Stimulated activated CD4-positive, alpha-beta T cell treated with anti-CD3 and anti-CD28 coated beads, Interleukin-4, amount 100 ng/mL, for 24 hours (primary cell): ENCODE measurements around the gene SPRR2D.
"Not testable (repeated sequence)": the region's sequence is repeated elsewhere in the genome, so short reads cannot be mapped to it uniquely, and the experiment has no call there.

ENCODE experiments used
- DNase-seq: peaks from one replicate; pipeline ENCODE4 v3.0.0-alpha.2; 2020

Gene SPRR2D

DNA sequence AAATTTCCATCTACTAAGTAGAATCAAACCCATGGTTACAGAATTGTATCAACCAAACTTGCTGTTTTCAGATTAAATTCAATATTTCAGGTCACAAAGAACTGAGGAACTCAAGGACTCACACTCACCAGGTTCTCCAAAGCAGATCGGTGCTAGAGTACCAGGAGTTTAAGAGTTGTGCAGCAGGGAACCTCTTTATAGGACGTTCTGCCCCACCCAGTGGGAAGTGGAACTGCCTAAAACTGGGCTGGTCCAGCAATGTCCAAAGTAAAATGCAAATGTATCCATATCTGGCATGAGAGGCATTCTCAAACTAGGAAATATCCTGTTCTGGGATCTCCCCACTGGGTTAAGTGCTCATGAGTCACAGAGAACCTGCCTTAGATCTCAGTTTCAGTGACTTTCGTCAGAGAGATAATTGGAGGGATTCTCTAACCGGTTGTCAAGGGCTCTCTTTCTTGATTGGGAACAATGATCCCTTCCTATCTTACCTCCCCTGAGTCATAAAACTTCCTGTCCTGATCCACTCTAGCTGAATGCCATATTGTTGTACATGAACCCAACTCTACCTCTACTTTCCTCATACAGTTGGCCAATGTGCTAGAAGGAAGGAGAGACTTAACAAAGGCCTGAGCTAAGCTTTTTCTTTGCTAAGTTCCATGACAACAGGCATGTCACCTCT, at the start of gene SPRR2D:
SPRR2D (minus strand) TSS at position 171 of the 682 bp plus-strand sequence. CDS start 774 bp downstream, outside the sequence.
- no peak for DNase-seq

DNA sequence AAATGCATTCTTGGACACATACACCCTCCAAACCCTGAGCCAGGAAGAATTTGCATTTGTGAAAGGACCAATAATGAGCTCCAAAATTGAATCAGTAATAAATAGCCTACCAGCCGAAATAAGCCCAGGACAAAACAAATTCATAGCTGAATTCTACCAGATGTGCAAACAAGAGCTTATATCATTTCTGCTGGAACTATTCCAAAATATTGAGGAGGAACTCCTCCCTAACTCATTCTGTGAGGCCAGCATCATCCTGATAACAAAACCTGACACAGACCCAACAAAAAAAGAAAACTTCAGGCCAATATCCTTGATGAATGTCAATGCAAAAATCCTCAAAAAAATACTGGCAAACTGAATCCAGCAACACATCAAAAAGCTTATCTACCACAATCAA, 46.7 kb upstream of the SPRR2D start:
- DNase-seq = no peak

DNA sequence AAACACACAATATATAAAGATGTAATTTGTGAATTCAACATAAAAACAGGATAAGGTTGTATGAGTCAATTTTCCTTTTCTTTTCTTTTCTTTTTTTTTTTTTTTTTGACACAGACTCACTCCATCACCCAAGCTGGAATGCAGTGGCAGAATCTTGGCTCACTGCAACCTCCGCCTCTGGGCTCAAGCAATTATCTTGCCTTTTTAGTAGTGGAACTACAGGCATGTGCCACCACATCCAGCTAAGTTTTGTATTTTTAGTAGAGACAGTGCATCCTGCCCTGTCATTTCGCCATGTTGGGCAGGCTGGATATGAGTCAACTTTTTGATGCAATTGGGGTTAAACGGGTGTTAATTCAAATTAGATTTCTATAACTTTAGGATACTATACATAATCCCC, 40.8 kb upstream of the SPRR2D start:
- DNase-seq = no peak

DNA sequence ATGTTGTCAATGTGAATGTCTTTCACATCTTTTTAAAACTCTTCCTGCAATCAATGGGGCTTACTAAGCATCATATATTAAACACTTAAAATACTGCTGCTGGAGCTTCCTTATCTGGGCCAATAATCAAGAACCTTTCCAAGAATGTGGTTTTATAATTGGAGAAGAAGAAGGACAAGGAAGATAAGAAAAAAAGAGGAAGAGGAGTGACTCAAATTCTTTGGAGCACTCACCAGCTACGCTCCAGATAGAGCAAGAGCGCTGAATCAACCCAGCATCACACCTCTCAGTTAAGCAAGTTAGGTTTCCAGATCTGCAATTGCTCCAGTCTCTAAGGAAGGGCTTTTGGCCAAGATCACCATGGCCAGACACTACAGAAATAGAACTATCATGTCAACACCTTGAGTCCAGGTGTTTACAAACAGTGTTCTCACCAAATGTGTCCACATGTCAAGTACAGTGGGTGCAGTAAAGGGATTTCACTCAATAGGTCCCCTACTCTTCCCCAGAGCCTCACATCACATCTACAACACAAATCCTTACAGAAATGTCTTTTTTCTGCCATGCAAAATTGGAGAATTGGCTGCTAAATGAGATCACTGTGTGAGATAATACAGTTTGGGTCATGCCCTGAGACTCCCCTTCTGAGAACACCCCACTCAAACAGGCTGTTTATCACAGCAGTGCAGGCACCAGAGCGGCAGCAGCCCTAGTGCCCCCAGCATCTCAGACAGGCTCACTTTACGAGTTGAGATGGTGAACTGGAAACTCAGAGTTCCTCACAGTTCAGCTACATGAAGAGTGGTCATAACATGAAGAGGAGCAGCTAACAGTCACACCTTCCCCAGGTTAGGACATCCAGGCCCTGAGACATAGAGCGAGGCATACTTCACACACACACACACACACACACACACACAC, 32.1 kb upstream of the SPRR2D start:
- no peak for DNase-seq

DNA sequence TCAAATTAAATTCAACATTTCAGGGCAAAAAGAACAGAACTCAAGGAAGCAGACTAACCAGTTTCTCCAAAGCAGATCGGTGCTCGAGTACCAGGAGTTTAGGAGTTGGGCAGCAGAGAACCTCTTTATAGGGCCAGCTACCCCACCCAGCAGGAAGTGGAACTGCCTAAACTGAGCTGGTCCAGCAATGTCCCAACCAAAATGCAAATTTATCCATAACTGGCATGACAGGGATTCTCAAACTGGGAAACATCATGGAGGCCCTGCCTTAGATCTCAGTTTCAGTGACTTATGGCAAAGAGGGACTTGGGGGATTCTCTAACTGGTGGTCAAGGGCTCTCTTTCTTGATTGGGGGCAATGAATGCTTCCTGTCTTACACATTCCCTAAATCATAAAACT, 30.6 kb upstream of the SPRR2D start, which contains the start of gene SPRR2B:
SPRR2B (minus strand) TSS at position 101 of the 400 bp plus-strand sequence. CDS start 772 bp downstream, outside the sequence.
- no peak for DNase-seq

DNA sequence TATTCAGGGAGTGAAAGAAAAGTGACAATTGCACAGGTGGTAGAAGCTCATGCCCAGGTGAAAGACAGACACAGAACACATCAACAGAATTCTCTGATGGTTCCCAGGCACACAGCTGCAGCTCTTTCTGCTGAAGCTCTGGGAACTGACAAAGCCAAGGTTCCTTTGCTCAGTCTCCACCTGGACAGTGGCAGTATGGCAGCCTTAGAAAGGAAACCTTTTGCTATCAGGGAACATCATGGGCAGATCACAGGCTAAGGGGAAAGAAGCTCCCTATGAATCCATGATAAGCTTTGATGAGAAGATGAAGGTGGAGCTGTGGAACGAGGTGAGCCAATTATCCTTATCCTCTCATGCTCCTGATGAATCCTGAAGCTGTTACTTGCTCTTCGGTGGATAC, 29.3 kb upstream of the SPRR2D start:
- DNase-seq = no peak

DNA sequence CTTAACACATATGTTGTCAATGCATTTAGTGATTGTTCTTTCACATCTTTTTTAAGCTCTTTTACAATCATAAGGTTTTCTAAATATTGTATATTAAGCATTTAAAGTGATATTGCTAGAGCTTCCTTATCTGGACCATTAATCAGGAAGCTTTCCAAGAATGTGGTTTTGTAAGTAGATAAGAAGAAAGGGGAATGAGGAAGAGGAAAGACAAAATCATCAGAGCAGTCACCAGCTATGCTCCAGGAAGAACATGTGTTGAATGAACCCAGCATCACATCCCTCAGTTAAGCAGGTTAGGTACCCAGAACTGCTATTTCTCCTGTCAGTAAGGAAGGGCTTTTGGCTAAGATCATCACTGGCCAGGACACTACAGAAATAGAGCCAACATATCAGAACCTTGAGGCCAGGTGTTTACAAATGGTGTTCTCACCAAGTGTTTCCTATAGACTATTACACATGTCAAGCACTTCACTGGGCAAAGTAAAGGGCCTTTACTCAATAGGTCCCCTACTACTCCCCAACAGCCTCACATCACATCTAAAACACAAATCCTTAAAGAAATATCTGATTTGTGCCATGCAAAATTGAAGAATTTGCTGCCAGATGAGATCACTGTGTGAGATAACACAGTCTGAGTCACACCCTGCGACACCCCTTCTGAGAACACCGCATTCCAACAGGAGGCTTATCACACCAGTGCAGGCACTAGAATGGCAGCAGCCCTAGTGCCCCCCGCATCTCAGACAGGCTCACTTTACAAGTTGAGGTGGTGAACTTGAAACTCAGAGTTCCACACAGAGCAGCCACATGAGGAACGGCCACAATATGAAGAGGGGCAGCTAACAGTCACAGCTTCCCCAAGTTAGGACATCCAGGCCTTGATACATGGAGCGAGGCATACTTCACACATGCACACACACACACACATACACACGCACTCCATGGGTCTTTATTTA, 18.2 kb upstream of the SPRR2D start:
- no peak for DNase-seq

DNA sequence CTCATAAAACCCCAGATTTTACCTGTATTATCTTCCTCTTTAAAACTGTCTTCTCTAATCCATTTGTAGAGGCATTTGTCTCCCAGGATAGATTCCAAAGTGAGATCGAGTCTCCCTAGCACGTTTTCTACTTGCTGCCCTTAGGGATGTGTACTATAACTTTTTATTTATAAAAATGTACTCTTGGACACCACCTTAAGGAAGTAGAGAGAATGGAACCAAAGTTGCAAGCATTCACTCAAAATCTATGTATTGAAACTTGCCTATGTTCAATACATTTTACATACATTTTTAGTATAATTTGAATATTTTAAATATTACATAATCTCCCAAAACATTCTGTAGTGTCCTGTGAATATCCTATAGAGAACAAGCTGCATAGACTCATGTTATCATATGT, 17.2 kb upstream of the SPRR2D start:
- no peak for DNase-seq

DNA sequence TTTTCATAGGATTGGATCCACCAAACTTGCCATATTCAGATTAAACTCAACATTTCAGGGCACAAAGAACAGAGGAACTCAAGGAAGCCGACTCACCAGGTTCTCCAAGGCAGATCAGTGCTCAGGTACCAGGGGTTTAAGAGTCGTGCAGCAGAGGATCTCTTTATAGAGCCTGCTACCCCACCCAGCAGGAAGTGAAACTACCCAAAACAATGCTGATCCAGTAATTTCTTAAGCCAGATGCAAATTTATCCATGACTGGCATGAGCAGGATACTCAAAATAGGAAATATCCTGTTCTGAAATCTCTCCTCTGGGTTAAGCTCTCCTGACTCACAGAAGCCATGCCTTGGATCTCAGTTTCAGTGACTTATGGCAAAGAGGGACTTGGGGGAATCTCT, 16.5 kb upstream of the SPRR2D start, which contains the start of gene SPRR2A:
SPRR2A (minus strand) TSS at position 138 of the 400 bp plus-strand sequence. CDS start 777 bp downstream, outside the sequence.
- DNase-seq = no peak

DNA sequence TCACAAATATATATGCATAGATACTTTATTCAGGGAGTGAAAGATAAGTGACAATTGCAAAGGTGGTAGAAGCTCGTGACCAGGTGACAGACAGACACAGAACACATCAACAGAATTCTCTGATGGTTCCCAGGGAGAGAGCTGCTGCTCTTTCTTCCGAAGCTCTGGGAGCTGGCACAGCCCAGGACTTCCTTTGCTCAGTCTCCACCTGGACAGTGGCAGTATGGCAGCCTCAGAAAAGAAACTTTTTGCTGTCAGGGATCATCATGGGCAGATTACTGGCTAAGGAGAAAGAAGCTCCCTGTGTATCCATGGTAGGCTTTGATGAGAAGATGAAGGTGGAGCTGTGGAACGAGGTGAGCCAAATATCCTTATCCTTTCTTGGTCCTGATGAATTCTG, 15.2 kb upstream of the SPRR2D start:
- DNase-seq = not testable (repeated sequence)

DNA sequence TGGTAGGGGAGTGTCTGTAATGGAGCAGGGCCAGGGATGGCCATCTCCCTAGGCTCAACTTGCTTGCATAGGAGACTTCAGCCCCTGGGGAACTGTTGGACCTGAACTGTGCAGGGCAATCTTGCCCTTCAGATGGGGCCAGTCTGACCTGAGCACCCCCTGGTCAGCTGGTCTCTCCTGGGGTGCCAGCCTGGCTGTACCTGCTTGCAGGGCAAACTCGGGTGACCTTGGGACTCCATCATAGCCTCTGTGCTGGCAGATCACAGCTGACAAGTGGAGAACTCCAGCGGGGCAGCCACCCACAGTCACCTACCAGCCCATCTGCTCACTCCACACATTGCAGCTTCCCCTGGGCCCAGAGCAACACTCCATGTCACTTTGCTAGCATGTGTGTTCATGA, 8.3 kb upstream of the SPRR2D start:
- no peak for DNase-seq

DNA sequence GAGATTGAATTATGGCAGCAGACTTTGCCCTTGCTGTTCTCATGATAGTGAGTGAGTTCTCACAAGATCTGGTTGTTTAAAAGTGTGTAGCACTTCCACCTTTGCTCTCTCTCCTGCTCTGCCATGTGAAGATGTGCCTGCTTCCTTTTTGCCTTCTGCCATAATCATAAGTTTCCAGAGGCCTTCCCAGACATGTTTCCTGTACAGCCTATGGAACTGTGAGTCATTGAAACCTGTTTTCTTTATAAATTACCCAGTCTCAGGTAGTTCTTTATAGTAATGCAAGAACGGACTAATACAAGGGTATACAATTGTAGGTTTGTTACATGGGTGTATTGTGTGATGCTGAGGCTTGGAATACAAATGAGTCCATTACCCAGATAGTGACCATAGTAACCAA, 5.7 kb downstream of the SPRR2D start:
- no peak for DNase-seq

DNA sequence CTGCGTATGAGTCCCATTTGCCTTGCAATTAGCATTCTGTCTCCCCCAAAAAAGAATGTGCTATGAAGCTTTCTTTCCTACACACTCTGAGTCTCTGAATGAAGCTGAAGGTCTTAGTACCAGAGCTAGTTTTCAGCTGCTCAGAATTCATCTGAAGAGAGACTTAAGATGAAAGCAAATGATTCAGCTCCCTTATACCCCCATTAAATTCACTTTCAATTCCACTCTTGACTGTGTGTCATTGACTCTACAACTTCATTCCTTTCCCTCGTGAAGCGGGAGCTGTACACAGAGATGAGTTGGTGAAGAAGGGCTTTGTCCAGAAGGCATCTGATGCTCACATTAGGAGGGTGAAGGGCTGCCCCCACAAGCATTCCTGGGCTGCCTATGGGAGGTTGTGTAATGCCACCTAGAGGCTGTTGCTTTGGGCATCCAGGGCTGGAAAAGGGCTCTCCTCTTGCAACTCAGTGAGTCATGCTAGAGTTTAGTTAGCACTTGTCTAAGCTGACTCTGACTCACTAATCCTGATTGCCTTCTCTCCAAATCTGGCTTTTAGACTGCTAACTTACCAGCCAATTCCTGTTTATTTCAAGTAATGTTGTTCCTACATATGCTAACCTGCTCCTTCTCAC, 8.1 kb downstream of the SPRR2D start:
- no peak for DNase-seq

DNA sequence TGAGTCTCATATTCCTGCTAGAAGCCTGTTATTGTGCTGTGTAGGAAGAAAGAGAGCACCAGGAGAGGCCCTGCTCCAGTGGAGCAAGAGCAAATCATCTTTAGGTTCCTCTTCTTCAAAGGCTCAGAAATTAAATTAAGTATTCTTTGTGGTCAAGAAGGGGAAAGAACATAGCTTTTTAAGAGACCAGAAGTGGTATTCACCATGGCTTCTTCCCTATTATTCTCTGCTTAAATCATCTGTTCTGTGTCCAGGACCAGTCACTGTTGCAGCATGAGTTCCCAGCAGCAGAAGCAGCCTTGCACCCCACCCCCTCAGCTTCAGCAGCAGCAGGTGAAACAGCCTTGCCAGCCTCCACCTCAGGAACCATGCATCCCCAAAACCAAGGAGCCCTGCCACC, 8.8 kb downstream of the SPRR2D start:
- no peak for DNase-seq

DNA sequence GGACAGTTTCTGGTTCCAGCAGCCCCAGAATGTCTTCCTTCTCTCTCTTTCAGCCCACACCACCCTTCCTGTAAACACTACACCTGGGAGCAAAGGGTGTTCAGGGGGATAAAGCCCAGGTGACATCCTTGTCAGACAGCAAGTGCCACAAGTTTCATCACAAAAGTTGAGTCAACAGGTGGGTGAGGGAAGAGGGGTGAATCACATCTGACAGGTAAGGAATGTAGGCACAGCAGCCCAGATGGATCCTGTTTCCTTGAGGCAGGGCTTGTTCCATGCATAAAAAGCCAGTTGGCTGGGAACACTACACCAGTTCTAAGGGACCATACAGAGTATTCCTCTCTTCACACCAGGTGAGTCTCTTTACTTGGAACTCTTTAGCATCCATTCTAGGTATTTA, 10.0 kb downstream of the SPRR2D start, which contains the start of gene SPRR1B:
SPRR1B (plus strand) TSS at position 309 of the 400 bp plus-strand sequence. CDS start 1,143 bp downstream, outside the sequence.
- no peak for DNase-seq

DNA sequence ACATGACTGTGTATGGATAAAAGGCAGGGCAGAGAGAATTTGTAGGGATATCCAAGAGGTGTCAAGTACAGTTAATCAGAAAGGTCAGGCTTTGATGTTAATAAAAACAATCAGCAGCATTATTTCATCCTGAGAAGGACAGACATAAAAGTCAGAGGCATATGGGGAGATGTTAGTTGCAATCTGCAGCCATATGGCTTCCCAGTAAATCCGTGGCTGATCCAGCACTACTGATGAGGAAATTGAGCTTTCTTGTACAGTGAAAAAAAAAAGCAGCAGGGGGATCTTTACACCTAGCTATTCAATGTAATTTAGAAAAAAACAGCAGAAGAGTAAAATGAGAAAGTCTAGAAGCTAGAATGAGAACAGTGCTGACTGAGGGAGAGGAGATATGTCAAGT, 12.2 kb downstream of the SPRR2D start:
- no peak for DNase-seq

DNA sequence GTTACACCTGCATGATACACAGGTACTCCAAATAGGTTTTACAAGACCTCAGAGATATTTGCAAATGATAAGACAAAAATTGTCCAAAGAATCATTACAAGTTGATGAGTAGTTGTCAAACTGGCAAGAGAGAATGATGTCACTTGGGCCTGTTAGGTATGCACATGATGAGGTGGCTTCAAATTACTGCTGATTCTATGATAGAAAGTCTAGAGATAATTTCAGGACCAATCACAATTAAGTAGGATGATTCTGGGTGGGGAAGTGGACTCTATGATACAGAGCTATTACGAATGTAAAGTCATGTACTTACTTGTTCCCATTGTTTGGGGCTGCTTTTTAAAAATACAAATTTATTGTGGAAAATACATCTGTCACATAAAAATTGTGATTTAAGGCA, 15.1 kb downstream of the SPRR2D start:
- DNase-seq = no peak

DNA sequence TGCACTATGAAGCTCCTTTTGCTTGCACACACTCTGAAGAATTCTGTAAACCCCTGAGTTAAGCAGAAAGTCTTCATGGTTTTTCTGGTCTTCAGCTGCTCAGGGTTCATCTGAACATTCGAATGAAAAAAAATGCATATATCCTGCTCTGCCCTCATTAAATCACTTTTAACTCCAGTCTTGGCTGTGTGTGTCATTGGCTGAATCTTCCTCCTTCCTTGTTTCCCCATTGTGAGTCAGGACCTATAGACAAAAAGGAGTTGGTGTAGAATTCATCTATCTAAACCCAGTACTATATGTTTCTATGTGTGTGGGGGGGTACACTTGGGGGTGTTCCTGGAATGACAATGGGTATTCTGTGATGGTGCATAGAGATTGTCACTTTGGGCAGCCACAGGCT, 16.5 kb downstream of the SPRR2D start:
- DNase-seq = no peak

DNA sequence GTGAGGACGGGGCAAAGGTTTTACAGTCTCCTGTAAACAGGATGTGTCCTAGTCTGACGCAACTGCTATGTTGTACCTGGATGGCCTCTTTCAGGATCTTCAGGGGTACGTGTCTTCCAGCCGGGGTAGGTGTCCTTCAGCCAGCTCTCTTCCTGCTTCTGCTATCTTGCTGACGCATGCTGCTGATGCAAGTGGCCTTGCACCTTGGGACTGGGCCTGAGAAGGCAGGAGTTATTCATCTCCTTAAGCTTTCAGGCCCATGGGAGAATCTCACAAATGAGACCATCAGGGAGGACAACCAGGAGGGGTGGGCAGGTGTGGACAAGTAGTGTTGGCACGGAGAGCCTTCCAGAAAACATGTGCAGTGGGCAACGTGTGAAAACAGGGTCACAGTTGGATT, 17.8 kb downstream of the SPRR2D start:
- no peak for DNase-seq

DNA sequence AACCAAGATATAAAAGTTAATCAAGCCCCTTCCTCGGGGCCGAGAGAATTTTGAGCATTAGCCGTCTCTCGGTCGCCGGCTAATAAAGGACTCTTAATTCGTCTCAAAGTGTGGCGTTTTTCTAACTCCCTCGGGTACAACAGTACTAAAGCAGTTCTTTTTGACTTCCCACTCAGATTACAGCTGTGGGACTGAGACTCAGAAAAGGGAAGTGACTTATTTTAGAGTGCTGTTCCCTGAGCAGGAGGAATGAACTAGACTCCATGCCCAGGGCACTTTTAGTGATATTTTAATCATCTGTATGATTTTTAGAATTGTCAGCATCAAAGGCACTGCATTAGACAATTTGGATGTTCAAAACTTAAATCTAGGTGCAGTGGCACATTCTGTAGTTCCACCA, 18.6 kb downstream of the SPRR2D start:
- DNase-seq = not testable (repeated sequence)

DNA sequence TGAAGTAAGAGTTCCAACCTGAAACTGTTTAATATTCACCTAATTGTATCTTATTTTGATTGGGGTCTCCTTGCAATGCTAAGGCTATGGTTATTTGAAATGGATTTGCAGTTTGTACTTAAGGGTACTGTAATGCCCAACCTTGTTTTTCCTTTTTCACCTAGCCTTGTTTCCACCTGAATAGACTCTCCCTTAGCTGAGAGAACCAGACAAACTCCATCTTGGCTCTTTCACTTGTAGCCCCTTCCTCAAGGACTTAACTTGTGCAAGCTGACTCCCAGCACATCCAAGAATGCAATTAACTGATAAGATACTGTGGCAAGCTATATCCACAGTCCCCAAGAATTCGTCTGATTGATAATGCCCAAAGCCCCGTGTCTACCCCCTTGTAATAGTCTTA, 19.1 kb downstream of the SPRR2D start:
- DNase-seq = not testable (repeated sequence)

DNA sequence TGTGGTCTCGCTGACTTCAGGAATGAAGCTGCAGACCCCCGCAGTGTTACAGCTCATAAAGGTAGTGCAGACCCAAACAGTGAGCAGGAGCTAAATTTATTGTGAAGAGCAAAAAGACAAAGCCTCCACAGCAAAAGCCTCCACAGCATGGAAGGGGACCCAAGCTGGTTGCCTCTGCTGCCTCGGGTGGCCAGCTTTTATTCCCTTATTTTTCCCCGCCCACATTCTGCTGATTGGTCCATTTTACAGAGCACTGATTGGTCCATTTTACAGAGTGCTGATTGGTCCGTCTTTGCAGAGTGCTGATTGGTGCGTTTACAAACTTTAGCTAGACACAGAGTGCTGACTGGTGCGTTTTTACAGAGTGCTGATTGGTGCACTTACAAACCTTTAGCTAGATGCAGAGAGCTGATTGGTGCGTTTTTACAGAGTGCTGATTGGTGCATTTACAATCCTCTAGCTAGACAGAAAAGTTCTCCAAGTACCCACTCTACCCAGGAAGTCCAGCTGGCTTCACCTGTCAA, 29.6 kb downstream of the SPRR2D start:
- DNase-seq = not testable (repeated sequence)
